GM19035 (cell line): ENCODE data around the gene SRGAP3.
A peak's percentile ranks its signal among the peaks of the same experiment; 100 is the strongest.

Experiments
- ATAC-seq: cut with Tn5 transposase; IDR thresholded peaks from one replicate; pipeline ENCODE4 v1.9.1; 2021; ENCODE audit not compliant: unreplicated experiment

The SRGAP3 gene

DNA sequence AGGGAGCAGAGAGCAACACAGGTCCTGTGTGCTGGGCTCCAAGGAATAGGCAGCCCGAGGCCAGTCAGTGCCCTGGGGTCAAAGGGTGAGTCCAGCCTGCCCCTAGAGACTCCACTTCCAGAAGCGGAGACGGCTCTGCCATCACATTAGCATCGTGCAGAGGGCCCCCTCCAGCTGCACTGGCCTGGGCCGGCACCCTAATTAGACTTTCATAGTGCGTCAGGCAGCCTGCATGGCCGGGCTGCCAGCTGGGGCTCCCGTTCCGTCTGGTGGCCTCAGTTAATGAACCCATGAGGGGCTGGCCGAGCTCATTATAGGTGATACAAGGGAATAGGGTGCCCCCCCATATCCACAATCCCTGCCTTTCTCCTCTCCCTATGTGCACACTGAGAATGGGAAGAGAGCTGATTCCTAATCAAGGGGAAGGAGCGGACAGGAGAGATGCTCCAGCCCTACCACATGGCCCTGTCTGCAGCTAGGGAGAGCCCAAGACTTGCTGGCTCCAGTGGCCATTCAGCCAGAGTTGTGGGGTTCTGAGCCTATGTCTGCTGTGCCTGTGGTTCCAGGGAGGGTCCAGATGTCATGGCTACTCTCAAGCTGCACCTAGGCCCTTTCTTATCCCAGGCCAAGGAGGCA lies 128.0 kb downstream of the SRGAP3 start:
- no peak for ATAC-seq

- ATAC-seq, result no peak
Observed at GRCh38 chr3:9119331-9119730, 130.1 kb downstream of the SRGAP3 start.

- ATAC-seq, result no peak
Observed at GRCh38 chr3:9118222-9118621, 131.2 kb downstream of the SRGAP3 start.

GRCh38 chr3:9117220-9117619 lies 132.2 kb downstream of the SRGAP3 start:
- ATAC-seq, result no peak

GRCh38 chr3:9116336-9116735 lies 133.1 kb downstream of the SRGAP3 start:
- ATAC-seq, result no peak

DNA sequence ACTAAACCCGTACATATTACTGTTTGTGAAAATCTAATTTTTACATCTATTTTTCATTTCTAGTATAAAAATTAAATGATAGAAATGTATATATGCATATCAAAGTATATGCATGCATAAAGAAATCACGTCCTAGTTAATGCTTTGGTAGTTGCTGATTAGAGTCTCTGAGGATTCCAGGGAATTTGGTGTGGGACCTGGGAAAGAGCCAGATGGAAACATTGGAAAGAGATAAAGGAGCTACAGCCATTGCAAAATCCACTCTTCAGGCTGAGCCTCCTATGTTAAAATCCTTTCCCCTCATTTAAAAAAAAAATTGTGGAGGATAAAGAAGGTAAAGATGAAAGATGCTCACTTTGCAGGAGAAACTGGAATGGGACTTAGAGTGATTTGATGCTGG lies 134.1 kb downstream of the SRGAP3 start:
- no peak for ATAC-seq

- no peak for ATAC-seq
Observed at GRCh38 chr3:9113040-9113439, 136.4 kb downstream of the SRGAP3 start.

DNA sequence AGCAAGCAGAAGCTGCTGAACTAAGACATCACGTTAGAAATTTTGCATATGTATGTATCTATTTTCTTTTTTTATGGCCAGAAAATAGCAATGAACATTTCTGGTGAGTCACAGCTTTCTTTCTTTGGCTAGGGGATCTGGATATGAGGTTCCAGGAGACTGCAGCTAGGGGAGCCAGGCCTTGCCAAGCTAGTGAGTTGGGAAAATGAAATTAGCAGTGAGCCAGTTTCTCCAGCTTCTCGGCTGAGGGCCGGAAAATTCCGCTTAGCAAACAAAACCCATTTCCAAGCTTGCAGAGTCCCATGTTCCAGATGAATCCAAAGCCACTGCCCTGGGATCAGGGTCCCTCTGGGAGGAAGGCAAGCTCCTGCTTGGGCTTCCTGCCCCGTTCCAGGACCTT lies 137.6 kb downstream of the SRGAP3 start:
- no peak for ATAC-seq

GRCh38 chr3:9111417-9111816 lies 138.0 kb downstream of the SRGAP3 start:
- ATAC-seq, result no peak

- ATAC-seq, result no peak
Observed at GRCh38 chr3:9110802-9111201, 138.6 kb downstream of the SRGAP3 start.

- ATAC-seq, result no peak
Observed at GRCh38 chr3:9110316-9110715, 139.1 kb downstream of the SRGAP3 start.

DNA sequence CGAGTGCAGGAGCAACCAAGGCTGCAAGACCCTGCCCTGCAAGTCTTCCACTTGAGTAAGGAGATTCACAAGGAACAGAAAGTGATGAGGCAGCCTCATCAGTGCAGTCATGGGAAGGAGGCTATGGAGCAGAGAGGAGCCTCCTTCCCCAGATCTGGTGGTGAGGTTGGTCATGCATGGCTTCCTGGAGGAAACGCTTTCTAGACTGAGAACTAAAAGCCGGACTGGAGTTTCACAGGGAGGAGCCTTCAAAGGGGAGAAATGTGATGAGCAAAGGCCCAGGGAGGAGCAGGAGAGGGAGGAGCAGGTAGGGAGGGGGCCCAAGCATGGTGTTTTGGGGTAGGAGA lies 139.9 kb downstream of the SRGAP3 start:
- ATAC-seq, result no peak

- no peak for ATAC-seq
Observed at GRCh38 chr3:9108876-9109567, 140.4 kb downstream of the SRGAP3 start.

DNA sequence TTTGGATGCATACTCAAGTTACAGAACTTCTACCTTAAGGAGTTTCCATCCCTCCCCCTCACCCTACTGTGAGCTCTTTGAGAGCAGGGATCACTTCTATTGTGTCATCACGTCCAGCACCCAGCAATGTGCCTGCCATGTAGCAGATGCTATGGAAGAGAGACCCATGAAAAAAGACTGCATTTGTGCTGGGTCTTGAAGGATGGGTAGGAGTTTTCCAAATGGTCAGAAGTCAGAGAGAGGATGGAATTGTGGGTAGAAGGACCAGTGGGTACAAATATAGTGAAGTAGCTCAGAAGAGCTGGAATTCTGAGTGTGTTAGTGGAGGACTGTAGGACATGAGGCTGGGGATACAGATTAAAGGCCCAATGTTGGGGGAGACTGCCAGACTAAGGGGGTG lies 141.7 kb downstream of the SRGAP3 start:
- no peak for ATAC-seq

- no peak for ATAC-seq
Observed at GRCh38 chr3:9105421-9105820, 144.0 kb downstream of the SRGAP3 start.

DNA sequence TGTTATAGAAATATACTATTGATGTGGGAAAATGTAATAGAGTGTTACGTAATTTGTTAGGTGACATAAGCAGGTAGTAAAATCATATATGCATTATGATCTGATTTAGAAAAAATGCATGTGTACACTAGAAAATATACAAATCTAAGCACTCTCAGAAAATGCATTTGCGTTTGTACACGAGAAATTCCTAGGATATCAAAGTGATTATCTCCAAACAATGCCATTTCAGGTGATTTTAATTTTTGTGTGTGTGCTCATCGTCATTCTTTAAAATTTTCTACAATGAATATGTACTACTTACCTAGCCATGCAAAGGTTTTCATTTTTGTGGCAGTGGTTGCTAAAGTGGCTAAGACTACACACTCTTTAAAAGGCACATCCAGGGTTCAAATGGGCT lies 145.3 kb downstream of the SRGAP3 start:
- no peak for ATAC-seq

- no peak for ATAC-seq
Observed at GRCh38 chr3:9102240-9102981, 147.0 kb downstream of the SRGAP3 start.

- ATAC-seq, result no peak
Observed at GRCh38 chr3:9101286-9101685, 148.2 kb downstream of the SRGAP3 start.

DNA sequence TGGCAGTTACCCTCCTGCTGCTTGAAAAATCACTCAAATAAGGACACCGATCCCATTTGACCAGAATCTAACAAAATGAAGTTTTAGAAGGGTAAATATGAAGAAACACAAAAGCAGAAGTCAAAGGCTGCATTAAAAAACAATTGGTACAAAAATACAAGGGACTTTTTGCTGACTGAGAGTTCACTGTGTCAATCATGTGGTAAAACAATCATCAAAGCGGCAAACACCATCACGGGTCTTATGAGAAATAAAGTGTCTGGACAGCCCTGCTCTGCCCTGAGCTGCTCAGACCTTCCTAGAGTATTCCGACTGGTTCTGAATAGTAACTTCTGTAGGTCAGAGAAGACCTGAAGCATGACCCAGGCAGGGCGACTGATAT lies 148.9 kb downstream of the SRGAP3 start:
- peak; percentile 68 for ATAC-seq

DNA sequence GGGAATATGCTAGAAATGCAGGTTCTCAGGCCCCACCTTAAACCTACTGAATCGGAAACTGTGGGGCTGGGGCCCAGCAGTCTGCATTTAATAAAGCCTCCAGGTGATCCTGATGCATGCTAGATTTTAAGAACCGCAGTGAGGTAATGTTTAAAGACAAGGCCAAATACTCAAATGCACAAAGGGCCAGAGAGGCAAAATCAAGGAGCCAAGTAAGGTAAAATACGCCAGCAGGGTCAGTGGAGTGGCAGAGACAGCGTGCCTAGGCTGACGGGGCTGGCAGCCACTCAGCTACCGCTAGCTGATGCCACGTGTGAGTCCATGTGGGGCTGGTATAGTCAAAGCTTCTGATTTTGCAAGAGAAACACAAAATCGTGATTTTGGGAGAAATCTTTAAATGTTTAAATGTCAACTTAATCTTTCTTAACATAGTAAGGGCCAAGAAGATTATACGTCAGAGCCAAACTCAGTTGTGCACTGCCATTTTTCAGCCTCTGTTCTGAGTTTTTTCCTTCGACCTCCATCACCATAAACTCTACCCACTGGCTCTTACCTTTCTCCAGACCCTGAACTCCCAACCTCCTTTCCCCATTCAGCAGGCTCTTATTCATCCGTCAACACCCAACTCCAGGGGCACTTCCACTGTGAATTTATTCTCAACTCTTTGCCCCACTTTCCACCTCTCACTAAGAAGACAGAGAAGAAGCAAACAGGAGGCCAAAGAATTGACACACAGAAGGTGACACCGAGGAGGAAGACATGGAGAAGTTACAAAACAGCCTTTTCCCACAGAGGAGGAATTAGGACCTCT lies 149.5 kb downstream of the SRGAP3 start:
- no peak for ATAC-seq
